HCT116 (cell line): ENCODE measurements around the gene IFNA10. TPM values are rescaled to one million over a fixed set of nuclear protein-coding genes. Genes with fewer than 3 reads are reported as not detected.

Source experiments
- ATAC-seq: fragments of 200-7000 bp; cut with Tn5 transposase; 2 replicates; pipeline ENCODE4 v1.9.1; 2020; ENCODE audit warnings: mild to moderate bottlenecking, moderate library complexity
- BruUV-seq: library from RNA; stranded (reverse); fragments of 400-500 nt; replicated peaks from 2 replicates; lab custom pipeline; 2021; lab: Mats Ljungman, UMichigan
- CTCF ChIA-PET: fragments of 300-600 bp; sonication (Branson Sonifier 250); formaldehyde crosslinking; loops from one replicate; lab custom pipeline; 2021; ENCODE audit warnings: antibody characterized with exemption; lab: Charles Lee
- POLR2A ChIA-PET: fragments of 300-600, 350-600 bp; sonication (Branson Sonifier 250); formaldehyde crosslinking; loops from one replicate; lab custom pipeline; 2021; ENCODE audit warnings: antibody characterized with exemption; lab: Charles Lee
- RAD21 ChIA-PET, 2 experiments: fragments of 300-600 bp; sonication (Branson Sonifier 250); formaldehyde crosslinking; loops; one replicate each; lab custom pipeline; 2023; ENCODE audit warnings: low total read pairs in 2 of 2; ENCODE audit not compliant: uncharacterized antibody in 2 of 2, unreplicated experiment in 2 of 2, low non-redundant PET in 1 of 2; lab: Charles Lee
- DNase-seq: peaks from one replicate; pipeline ENCODE4 v3.0.0-alpha.2; 2010; ENCODE audit warnings: low read depth, low spot score
- H2AFZ ChIP-seq: fragments of 200-600 bp; shearing (Covaris generic), sonication (generic); 2 replicates; pipeline ENCODE4 v1.6.1; 2017; ENCODE audit warnings: low read depth, mixed run types, mixed read lengths, antibody characterized with exemption, low read length; ENCODE audit not compliant: poor library complexity, severe bottlenecking
- H3K27ac ChIP-seq: 2 replicates; pipeline ENCODE4 v1.5.1; 2012; ENCODE audit warnings: low read depth, low read length
- H3K27me3 ChIP-seq: fragments of 200-600 bp; sonication (generic); 2 replicates; pipeline ENCODE4 v1.6.1; 2016; ENCODE audit warnings: mixed run types, low read length, mixed read lengths; ENCODE audit not compliant: insufficient read depth
- H3K36me3 ChIP-seq, 2 experiments: fragments of 200-500 bp in 1 of 2; fragments of 200-600 bp in 1 of 2; sonication (Bioruptor generic) in 1 of 2; sonication (generic) in 1 of 2; 2 replicates each; pipeline versions ENCODE4 v1.5.1 to v1.6.1; 2014 to 2016; ENCODE audit warnings: low read length in 2 of 2, inconsistent platforms in 1 of 2, mixed read lengths in 1 of 2, mixed run types in 1 of 2; ENCODE audit not compliant: insufficient read depth in 2 of 2, control insufficient read depth in 1 of 2
- H3K4me1 ChIP-seq, 2 experiments: fragments of 200-600 bp in 1 of 2; sonication (generic) in 1 of 2; 2 replicates each; pipeline versions ENCODE4 v1.5.1 to v1.6.1; 2012 to 2017; ENCODE audit warnings: low read length in 2 of 2, inconsistent platforms in 1 of 2, mild to moderate bottlenecking in 1 of 2, mixed read lengths in 1 of 2, mixed run types in 1 of 2, moderate library complexity in 1 of 2; ENCODE audit not compliant: insufficient read depth in 2 of 2, control insufficient read depth in 1 of 2
- H3K4me2 ChIP-seq: fragments of 200-600 bp; sonication (generic); 2 replicates; pipeline ENCODE4 v1.6.1; 2017; ENCODE audit warnings: mixed run types, low read length, mixed read lengths
- H3K4me3 ChIP-seq, 2 experiments: fragments of 200-600 bp in 1 of 2; sonication (generic) in 1 of 2; replicated peaks in 1 of 2; 2 replicates each; pipeline ENCODE4 v1.5.1; 2011 to 2016; ENCODE audit warnings: low read length in 2 of 2, control low read depth in 1 of 2, low read depth in 1 of 2, mild to moderate bottlenecking in 1 of 2, mixed read lengths in 1 of 2, mixed run types in 1 of 2
- H3K79me2 ChIP-seq: fragments of 200-600 bp; sonication (generic); 2 replicates; pipeline ENCODE4 v1.6.1; 2017; ENCODE audit warnings: mild to moderate bottlenecking, mixed run types, low read length, moderate library complexity, mixed read lengths; ENCODE audit not compliant: insufficient read depth
- H3K9ac ChIP-seq: fragments of 200-600 bp; sonication (generic); 2 replicates; pipeline ENCODE4 v1.6.1; 2016; ENCODE audit warnings: low read length, mixed read lengths
- H3K9me2 ChIP-seq: fragments of 200-600 bp; sonication (generic), shearing (Covaris generic); 2 replicates; pipeline ENCODE4 v1.6.1; 2017; ENCODE audit warnings: mixed run types, mild to moderate bottlenecking, moderate library complexity; ENCODE audit not compliant: insufficient read depth
- H3K9me3 ChIP-seq, 2 experiments: fragments of 200-500 bp in 1 of 2; fragments of 200-600 bp in 1 of 2; sonication (Bioruptor generic) in 1 of 2; sonication (generic) in 1 of 2; 2 replicates each; pipeline ENCODE4 v1.6.1; 2014 to 2017; ENCODE audit warnings: low read length in 2 of 2, mixed read lengths in 2 of 2, inconsistent platforms in 1 of 2, low read depth in 1 of 2, mild to moderate bottlenecking in 1 of 2, mixed run types in 1 of 2, moderate library complexity in 1 of 2; ENCODE audit not compliant: control insufficient read depth in 1 of 2, insufficient read depth in 1 of 2
- H4K20me1 ChIP-seq: fragments of 200-600 bp; sonication (generic), shearing (Covaris generic); 2 replicates; pipeline ENCODE4 v1.6.1; 2017; ENCODE audit warnings: mixed run types, mild to moderate bottlenecking, moderate library complexity; ENCODE audit not compliant: insufficient read depth
- CBX3 ChIP-seq: IDR thresholded peaks from 2 replicates; pipeline ENCODE4 v1.6.1; 2012; ENCODE audit warnings: low read depth
- CEBPB ChIP-seq: IDR thresholded peaks from 2 replicates; pipeline ENCODE4 v1.6.1; 2012; ENCODE audit warnings: low read depth
- EGR1 ChIP-seq: IDR thresholded peaks from 2 replicates; pipeline ENCODE4 v1.6.1; 2012; ENCODE audit warnings: low read depth
- EZH2 ChIP-seq: fragments of 200-600 bp; sonication (generic); IDR thresholded peaks from 2 replicates; pipeline ENCODE4 v1.6.1; 2017; ENCODE audit warnings: antibody characterized with exemption, mixed run types
- MAX ChIP-seq: IDR thresholded peaks from 2 replicates; pipeline ENCODE4 v1.6.1; 2012
- REST ChIP-seq: IDR thresholded peaks from 2 replicates; pipeline ENCODE4 v1.6.1; 2012; ENCODE audit warnings: low read depth
- SIN3A ChIP-seq: IDR thresholded peaks from 2 replicates; pipeline ENCODE4 v1.6.1; 2012; ENCODE audit warnings: low read depth
- SP1 ChIP-seq: IDR thresholded peaks from 2 replicates; pipeline ENCODE4 v1.6.1; 2012; ENCODE audit warnings: low read depth
- SRF ChIP-seq: IDR thresholded peaks from 2 replicates; pipeline ENCODE4 v1.6.1; 2012; ENCODE audit warnings: low read depth
- ZBTB33 ChIP-seq: IDR thresholded peaks from 2 replicates; pipeline ENCODE4 v1.6.1; 2011; ENCODE audit warnings: mild to moderate bottlenecking, low read length, moderate library complexity; ENCODE audit not compliant: insufficient replicate concordance; ENCODE audit errors: extremely low read depth
- ZFX ChIP-seq: fragments of 450-650 bp; IDR thresholded peaks from 2 replicates; pipeline ENCODE4 v1.6.1; 2017
- intact Hi-C: fragments of 100-400 bp; cut with micrococcal nuclease; formaldehyde crosslinking; loops from 2 replicates; pipeline ENCODE4 v1.10.0; 2022
- total RNA-seq: library from RNA; stranded (reverse); gene quantifications from one replicate; pipeline ENCODE4 v1.2.1, GENCODE V29; 2021; ENCODE audit not compliant: unreplicated experiment

The IFNA10 gene
- total RNA-seq, 1 experiment from 2014 or later, result not detected

GRCh38 chr9:21172156-21172555 is 34.8 kb downstream of the IFNA10 start:
- ChIA-PET RAD21 (no interaction called here), POLR2A (no interaction called here), CTCF (no interaction called here)
- no TSS peak for BruUV-seq
- H3K4me1 ChIP-seq, result no peaks in the 10 kb centered on the region
- H3K27ac ChIP-seq, result no peak overlapping the region
- H3K9ac ChIP-seq, result no peak overlapping the region
- TF ChIP-seq MAX (no peak), REST (no peak), ZFX (no peak), SRF (no peak), CBX3 (no peak), CEBPB (no peak), SP1 (no peak), EZH2 (no peak), EGR1 (no peak), SIN3A (no peak), ZBTB33 (no peak)
- no peak overlapping the region for H3K4me2 ChIP-seq
- ATAC-seq, result no peak
- no peak overlapping the region for H3K4me3 ChIP-seq
- H2AFZ ChIP-seq, result no peak overlapping the region
- no peak for DNase-seq
- no peaks in the 10 kb centered on the region for H3K9me2 ChIP-seq
- H4K20me1 ChIP-seq, result no peaks in the 10 kb centered on the region
- H3K27me3 ChIP-seq, result no peaks in the 10 kb centered on the region
- H3K79me2 ChIP-seq, result no peaks in the 10 kb centered on the region
- no peaks in the 10 kb centered on the region for H3K9me3 ChIP-seq
- H3K36me3 ChIP-seq, result no peaks in the 10 kb centered on the region
- intact Hi-C loops, result no loop called here
